HepG2 (cell line): Measurements from ENCODE around the gene KRCC1. TPM values are rescaled to one million over a fixed set of nuclear protein-coding genes. Genes with fewer than 3 reads are reported as not detected.

Source experiments
- GRHL1 ChIP-seq: sonication (generic); formaldehyde crosslinking; conservative IDR thresholded peaks from 2 replicates; pipeline ENCODE4 v1.8.0; 2022; ENCODE audit warnings: missing genetic modification reagents
- KMT2B ChIP-seq: IDR thresholded peaks from 2 replicates; pipeline ENCODE4 v1.6.1; 2016; ENCODE audit warnings: missing genetic modification reagents, missing compliant biosample characterization
- NFAT5 ChIP-seq: sonication (generic); formaldehyde crosslinking; IDR thresholded peaks from 2 replicates; pipeline ENCODE4 v1.4.0; 2020; ENCODE audit warnings: missing genetic modification reagents
- PAX8 ChIP-seq: sonication (generic); formaldehyde crosslinking; IDR thresholded peaks from 2 replicates; pipeline ENCODE4 v1.8.0; 2022; ENCODE audit warnings: mild to moderate bottlenecking, missing genetic modification reagents, borderline replicate concordance
- REXO4 ChIP-seq: sonication (generic); formaldehyde crosslinking; IDR thresholded peaks from 2 replicates; pipeline ENCODE4 v1.8.0; 2022; ENCODE audit warnings: missing genetic modification reagents, mild to moderate bottlenecking, borderline replicate concordance
- SP2 ChIP-seq: sonication (generic); formaldehyde crosslinking; IDR thresholded peaks from 2 replicates; pipeline ENCODE4 v1.5.1; 2020; ENCODE audit warnings: mild to moderate bottlenecking, missing genetic modification reagents
- THAP11 ChIP-seq: IDR thresholded peaks from 2 replicates; pipeline ENCODE4 v1.6.1; 2016; ENCODE audit warnings: missing biosample characterization, missing genetic modification reagents
- ZFP36L1 ChIP-seq: sonication (generic); formaldehyde crosslinking; IDR thresholded peaks from 2 replicates; pipeline ENCODE4 v1.8.0; 2022; ENCODE audit warnings: mild to moderate bottlenecking, missing genetic modification reagents, moderate library complexity
- ZNF142 ChIP-seq: sonication (generic); formaldehyde crosslinking; IDR thresholded peaks from 2 replicates; pipeline ENCODE4 v1.4.0; 2020; ENCODE audit warnings: missing genetic modification reagents
- ZNF256 ChIP-seq: sonication (generic); formaldehyde crosslinking; conservative IDR thresholded peaks from 2 replicates; pipeline ENCODE4 v1.4.0; 2020; ENCODE audit warnings: missing genetic modification reagents
- ZNF275 ChIP-seq: sonication (generic); formaldehyde crosslinking; IDR thresholded peaks from 2 replicates; pipeline ENCODE4 v1.8.0; 2022; ENCODE audit warnings: missing genetic modification reagents, mild to moderate bottlenecking, inconsistent platforms, borderline replicate concordance
- ZNF354B ChIP-seq: sonication (generic); formaldehyde crosslinking; IDR thresholded peaks from 2 replicates; pipeline ENCODE4 v1.8.0; 2022; ENCODE audit warnings: mild to moderate bottlenecking, missing genetic modification reagents
- polyA plus RNA-seq, 8 experiments: library from polyadenylated mRNA; depleted of rRNA in 3 of 8; stranded (reverse) in 7 of 8; unstranded in 1 of 8; fragments of >200 nt; fragmentation: Illumina TruSeq in 4 of 8; extraction: Trizol in 4 of 8; gene quantifications; 2 replicates each; pipeline versions ENCODE4 v1.2.1 to v1.2.3, GENCODE V29; 2011 to 2016; ENCODE audit warnings: low read depth in 4 of 8, missing spikeins in 1 of 8, mixed read lengths in 1 of 8; ENCODE audit not compliant: insufficient read depth in 1 of 8
- total RNA-seq, 5 experiments: library from RNA; depleted of rRNA; stranded (reverse); fragments of >200 nt; fragmentation: Illumina TruSeq; extraction: Trizol; gene quantifications; 2 replicates each; pipeline ENCODE4 v1.2.3, GENCODE V29; 2016; ENCODE audit warnings: low read depth in 1 of 5

KRCC1 gene
- total and polyA plus RNA-seq, 2 of the 13 experiments (the other 11 are each of a cell fraction or from before 2014, with no cell fraction given), result 6.5 to 7.7 TPM

GRCh38 chr2:88055371-88056128 lies at the start of gene KRCC1 (continued):
- 0 out of 2 replicates have a peak, but pooled peaks have one; percentile 25 for TF ChIP-seq ZNF256 (CRISPR knock-in tag)
- 0 out of 2 replicates have a peak, but pooled peaks have one; percentile 84 for TF ChIP-seq REXO4 (CRISPR knock-in tag)
- TF ChIP-seq THAP11 (CRISPR knock-in tag), result peak; percentile 64; the same call in 1 of the 2 replicates
- TF ChIP-seq ZFP36L1, result peak; percentile 31; the same call in 1 of the 2 replicates
- 0 out of 2 replicates have a peak, but pooled peaks have one; percentile 12 for TF ChIP-seq PAX8
- TF ChIP-seq ZNF142 (CRISPR knock-in tag), result peak; percentile 79
- peak; percentile 74; the same call in 1 of the 2 replicates for TF ChIP-seq ZNF275
- peak; percentile 79 for TF ChIP-seq KMT2B (CRISPR knock-in tag)
- no peak for TF ChIP-seq ZNF354B (CRISPR knock-in tag)
- peak; percentile 46; the same call in 1 of the 2 replicates for TF ChIP-seq NFAT5 (CRISPR knock-in tag)
- peak; percentile 70 for TF ChIP-seq SP2
- TF ChIP-seq GRHL1 (CRISPR knock-in tag), result no peak
